Cerebellar cortex (tissue), 1 donor: ENCODE results near the gene DOCK10.
"Not testable (repeated sequence)": the region's sequence is repeated elsewhere in the genome, so short reads cannot be mapped to it uniquely, and the experiment has no call there.

Source experiments
- DNase-seq: peaks from one replicate; pipeline ENCODE4 v3.0.0-alpha.2; 2015; ENCODE audit warnings: low spot score

The DOCK10 gene

GRCh38 chr2:225041851-225042799 lies at the start of gene DOCK10:
DOCK10 (minus strand) TSS chr2:225042468; CDS start chr2:225042374, 94 bp downstream.
- no peak for DNase-seq

GRCh38 chr2:225091336-225091735 lies 49.1 kb upstream of the DOCK10 start:
- DNase-seq, result no peak

GRCh38 chr2:225090746-225091145 lies 48.5 kb upstream of the DOCK10 start:
- DNase-seq, result no peak

DNA sequence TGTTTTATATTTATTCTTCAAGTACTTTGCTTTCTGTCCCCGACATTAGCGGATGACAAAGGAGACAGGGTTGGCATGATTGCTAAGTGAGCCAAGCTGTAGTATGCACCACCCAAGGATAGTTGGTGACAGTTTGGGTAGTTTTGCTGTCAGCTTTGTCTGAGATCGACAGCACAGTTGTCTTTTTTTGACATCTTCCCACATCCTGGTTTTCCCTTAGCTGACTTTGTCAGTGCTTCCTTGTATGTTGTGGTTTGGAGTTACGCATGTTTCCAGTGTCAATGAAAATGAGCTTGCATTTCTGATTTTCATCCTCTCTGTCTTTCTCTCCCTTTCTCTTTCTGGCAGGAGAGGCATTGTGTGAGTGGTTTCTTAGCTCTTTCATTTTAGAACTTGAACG lies 44.6 kb upstream of the DOCK10 start:
- no peak for DNase-seq

DNA sequence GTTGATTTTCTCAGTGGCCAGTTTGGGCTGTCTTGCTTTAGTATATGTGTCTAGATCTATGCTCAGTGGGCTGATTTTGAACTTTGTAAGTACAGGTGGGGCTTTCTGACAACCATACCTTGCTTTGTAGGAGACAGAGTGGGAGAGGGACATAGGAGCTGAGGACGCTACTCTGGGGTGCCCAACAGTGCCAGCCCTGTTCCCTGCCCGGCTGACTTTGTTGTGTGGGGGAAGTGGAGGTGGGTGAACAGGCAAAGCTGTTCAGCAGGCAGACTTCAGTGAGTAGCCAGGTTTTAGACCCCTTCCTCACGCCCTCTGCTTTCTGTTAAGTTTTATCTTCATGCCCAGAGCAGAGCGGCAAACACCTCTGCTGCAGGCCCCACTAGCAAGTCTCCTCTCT lies 44.2 kb upstream of the DOCK10 start:
- no peak for DNase-seq

- no peak for DNase-seq
Observed at GRCh38 chr2:225083276-225083675, 41.0 kb upstream of the DOCK10 start.

- no peak for DNase-seq
Observed at GRCh38 chr2:225076125-225076524, 33.9 kb upstream of the DOCK10 start.

DNA sequence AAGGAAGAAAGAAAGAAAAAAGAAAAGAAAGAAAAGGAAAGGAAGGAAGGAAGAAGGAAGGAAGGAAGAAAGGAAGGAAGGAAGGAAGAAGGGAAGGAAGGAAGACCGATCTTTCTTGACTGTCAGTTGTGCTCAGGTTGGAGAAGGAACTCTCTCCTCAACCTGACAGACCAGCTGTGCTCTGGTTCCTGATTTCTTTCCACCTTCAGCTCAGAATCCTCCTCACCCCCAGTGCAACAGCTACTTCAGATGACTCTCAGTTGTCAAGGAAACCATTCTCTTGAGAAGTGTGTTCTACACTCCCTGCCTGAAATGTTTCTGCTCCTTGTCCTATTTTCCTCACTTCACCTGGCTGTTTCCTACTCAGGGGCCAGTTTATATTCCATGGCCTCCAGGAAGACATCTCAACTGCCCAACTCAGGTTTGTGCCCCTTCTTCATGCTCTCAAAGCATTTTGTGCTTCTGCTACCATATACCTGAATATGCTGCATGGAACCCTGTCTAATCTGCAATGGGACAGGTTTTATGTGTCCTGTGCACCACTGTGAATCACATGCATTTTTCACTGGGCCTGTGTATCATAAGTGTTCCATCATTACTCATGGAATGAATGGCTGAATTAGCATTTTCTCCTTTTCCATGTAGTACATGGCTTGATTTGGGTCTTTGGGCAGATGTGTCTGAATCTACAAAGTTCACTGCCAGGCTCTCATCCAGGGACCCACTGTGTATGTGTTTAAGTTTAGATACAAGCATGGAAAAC lies 32.8 kb upstream of the DOCK10 start:
- no peak for DNase-seq

GRCh38 chr2:225074366-225074765 lies 32.1 kb upstream of the DOCK10 start:
- DNase-seq, result no peak

DNA sequence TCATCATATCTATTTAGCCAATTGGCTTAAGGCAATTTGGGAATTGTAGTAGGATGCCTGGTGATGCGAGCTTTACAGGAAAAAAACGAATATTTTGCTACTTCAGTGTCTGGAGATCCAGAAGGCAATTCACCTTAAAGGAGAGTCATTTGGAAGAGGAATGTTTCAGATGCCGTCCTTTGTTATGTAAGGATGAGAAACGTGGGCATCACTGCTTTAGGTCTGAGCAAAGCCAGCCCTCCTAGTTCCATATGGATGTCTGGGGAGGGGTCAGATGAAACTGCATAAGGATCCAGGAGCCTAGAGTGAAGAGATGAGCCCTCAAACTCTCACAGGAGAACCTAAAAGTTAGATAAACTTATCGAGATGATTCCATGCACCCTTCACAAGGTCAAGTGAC lies 30.9 kb upstream of the DOCK10 start:
- no peak for DNase-seq

DNA sequence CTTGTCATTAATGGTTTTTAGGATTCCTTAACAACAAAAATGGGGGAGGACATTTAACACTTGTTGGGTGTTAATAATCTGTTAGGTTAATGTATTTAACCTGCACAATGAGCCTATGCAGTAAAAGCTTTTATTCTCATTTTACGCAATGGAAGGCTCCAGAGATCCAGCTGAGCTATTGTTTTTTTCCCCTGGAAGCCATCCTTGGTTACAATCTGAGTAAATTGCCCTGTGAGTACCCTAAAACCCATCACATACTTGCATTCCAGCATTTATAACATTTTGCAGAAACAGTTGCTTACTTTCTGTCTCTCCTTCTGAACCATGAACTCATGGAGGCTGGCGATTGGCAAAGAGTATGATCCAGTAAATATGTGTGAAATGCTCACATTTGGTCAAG lies 30.2 kb upstream of the DOCK10 start:
- no peak for DNase-seq

- DNase-seq, result no peak
Observed at GRCh38 chr2:225070811-225071210, 28.5 kb upstream of the DOCK10 start.

GRCh38 chr2:225069966-225070365 lies 27.7 kb upstream of the DOCK10 start:
- DNase-seq, result no peak

DNA sequence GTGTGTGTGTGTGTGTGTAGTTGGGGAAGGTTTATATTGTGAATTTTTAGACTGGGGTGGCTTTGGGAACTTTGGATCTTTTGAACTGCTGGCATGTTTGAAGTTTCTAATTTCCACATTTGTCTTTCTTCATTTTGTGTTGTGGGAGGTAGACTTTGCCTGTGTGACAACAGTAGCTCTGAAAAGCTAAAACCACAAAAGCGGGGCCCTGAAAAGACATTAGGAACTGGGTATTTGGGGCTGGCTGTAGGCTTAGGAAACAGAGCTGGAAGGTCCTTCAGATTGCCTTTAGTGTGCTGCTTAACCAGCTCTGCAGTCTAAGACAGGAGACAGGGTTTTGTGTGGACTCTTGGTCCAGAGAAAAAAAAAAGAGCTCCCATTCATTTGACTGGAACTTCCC lies 27.2 kb upstream of the DOCK10 start:
- no peak for DNase-seq

DNA sequence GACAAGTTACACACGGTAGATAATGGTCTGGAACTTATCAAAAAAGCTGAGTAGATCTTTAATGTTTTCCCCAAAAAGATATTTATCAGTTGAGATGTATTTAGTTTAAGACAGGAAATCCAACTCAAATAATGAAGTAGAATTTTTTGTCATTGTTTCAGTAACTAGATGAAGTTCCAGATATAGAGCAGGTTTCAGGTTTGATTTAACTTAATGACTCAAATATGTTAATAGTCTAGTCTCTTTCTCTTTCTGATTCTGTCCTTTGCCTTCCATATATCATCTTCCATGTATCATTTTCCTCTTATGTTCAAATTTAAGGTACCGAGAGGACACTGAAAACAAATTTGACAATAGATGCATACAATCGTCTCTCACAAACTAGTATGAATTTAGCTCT lies 23.6 kb upstream of the DOCK10 start:
- DNase-seq, result no peak

DNA sequence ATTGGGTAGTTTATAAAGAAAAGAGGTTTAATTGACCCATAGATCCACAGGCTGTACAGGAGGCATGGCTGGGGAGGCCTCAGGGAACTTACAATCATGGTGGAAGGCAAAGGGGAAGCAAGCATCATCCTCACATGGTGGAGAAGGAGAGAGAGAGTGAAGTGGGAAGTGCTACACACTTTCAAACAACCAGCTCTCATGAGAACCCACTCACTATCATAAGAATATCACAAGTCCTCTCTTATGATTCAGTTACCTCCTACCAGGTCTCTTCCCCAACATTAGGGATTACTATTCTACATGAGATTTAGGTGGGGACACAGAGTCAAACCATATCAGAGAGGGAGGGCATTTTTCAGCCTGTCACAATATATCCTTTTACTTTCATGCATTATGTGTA lies 22.7 kb upstream of the DOCK10 start:
- DNase-seq, result no peak

DNA sequence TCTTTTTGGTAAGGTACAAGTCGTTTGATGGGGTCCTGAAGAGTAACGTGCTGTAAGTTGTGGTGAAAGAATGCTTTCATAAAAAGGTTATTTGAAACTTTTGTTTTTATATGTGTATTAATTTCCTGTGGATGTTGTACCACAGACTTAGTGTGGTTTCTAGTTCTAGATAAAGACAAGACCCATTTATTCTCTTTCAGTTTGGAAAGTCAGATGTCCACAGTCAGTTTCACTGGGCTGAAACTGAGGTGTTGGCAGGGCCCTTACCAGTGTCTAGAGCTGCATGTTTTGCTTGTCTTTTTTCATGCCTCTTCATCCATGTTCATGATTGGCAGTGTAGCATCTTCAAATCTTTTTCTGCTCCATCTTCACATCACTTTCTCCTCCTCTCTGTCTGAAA lies 22.1 kb upstream of the DOCK10 start:
- DNase-seq, result no peak

DNA sequence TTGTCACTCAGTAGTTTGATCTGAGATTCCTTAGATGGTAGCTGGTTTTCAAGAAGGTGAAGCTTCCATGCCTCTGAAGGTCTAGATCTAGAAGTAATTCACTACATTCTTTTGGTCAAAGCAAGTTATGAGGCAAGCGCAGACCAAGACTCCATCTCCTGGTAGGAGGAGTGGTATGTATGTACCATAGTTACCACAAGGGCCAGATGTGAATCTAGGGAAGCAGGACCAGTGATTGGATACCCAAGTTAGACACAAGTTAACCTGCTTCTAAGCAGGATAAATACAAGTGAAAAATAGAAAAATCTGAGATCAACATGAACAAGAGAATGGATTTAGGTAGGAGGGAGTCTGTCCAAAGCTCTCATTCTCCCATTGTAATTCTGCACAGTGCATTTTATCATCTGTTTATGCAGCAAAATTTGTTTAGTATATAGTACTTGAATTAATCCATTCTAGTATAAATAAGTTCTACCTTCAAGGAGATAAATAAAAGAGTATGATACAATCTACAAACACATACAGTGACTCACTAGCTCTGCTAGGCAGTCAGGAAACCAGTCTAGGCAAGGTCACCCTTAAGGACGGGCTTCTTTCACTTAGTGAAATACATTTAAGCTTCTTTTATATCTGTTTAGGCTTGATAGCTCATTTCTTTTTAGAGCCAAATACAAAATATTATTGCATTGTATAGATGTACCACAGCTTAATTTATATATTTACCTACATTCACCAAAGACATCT lies 14.2 kb upstream of the DOCK10 start:
- no peak for DNase-seq

DNA sequence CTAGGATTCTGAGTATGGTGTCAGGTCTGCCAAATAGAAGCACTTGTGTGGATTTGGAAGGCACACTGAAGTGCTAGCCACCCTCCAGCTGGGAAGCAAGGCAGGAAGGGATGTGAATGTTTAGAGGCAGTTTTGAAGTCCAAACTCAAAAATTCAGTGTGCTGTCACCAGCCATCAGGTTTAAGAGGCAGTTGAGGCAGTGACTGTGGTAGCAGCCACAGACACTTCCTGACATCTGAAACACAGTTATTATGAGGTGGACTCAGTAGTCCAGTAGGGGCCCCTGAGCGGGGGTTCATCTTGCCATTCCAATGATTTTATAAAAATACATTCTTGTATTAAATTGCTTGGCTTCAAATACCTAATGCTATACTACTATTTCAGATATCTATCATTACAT lies 13.4 kb upstream of the DOCK10 start:
- no peak for DNase-seq

DNA sequence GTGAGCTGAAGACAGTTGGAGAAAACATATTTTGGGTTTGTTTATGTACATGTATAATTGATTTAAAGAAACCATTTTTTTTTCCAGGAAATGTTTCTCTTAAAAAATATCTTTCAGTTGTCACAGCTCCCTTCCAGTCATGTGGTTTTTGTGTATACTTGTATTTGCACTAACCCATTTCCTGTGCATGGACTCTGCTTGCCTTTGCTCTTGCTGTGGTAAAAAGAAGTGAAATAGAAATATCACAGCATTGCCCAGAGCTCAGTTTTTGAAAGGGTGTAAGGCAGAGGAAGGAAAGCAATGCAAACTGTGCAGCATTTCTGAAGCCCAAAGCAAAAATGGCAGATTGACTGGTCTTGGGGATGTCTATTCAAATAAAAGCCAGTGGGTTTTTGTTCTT lies 10.4 kb upstream of the DOCK10 start:
- DNase-seq, result no peak

GRCh38 chr2:225047502-225047901 lies 5.2 kb upstream of the DOCK10 start:
- not testable (repeated sequence) for DNase-seq

DNA sequence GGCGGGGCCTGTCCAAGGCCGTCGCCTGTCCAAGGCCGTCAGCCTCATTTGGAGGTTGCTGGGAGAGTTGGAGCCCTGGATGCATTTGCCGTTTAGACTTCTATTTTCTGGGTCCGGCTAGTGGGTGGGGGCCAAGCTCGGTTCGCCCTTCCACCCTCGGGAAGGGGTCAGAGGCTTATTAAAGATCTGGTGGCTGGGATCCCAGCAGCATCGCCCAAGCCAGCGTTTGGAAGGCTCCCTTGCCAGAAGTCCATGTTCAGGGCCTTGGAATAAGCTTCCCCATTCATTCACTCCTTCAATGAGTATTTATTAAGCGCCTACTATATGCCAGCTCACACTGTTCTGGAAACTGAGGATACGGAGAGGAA lies 516 bp upstream of the DOCK10 start:
- DNase-seq, result no peak
